GM18508 (cell line): ENCODE results near the gene OGFR.

ENCODE experiments used
- ATAC-seq: cut with Tn5 transposase; IDR thresholded peaks from one replicate; pipeline ENCODE4 v1.9.1; 2021; ENCODE audit warnings: moderate number of reproducible peaks; ENCODE audit not compliant: insufficient read depth, unreplicated experiment

The OGFR gene

DNA sequence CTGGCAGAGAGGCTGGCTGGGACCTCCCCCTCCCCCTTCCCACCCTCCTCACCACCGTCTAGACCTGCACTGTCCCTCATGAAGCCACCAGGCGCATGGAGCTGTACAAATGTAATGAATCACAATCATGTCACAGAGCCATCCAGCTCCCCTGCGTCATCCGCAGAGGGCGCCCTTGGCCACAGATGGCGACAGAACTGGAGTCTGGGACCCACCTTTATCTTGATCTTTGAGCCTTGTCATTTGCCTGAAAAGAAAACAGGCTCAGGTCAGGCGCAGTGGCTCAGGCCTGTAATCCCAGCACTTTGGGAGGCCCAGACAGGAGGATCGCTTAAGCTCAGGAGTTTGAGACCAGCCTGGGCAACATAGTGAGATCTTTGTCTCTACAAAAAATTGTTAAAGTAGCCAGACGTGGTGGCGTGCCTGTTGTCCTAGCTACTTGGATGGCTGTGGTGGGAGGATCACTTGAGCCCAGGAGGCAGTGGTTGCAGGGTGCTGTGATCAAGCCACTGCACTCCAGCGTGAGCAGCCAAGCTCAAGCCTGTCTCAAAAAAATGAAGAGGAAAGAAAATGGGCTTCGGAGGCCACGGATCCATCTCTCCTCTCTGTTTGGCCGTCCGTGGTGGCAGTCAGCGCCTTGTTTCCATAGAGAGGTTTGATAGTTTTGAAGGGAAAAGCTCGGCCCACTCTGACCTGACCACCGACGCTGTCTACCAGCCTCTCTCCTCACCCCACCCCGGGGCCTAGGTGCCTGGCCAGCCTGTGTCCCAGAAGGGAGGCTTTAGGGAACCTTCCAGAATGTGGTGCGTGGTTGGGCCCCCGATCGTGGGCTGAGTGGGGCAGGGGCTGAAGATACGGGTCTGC, 18.4 kb downstream of the OGFR start:
- ATAC-seq = no peak

DNA sequence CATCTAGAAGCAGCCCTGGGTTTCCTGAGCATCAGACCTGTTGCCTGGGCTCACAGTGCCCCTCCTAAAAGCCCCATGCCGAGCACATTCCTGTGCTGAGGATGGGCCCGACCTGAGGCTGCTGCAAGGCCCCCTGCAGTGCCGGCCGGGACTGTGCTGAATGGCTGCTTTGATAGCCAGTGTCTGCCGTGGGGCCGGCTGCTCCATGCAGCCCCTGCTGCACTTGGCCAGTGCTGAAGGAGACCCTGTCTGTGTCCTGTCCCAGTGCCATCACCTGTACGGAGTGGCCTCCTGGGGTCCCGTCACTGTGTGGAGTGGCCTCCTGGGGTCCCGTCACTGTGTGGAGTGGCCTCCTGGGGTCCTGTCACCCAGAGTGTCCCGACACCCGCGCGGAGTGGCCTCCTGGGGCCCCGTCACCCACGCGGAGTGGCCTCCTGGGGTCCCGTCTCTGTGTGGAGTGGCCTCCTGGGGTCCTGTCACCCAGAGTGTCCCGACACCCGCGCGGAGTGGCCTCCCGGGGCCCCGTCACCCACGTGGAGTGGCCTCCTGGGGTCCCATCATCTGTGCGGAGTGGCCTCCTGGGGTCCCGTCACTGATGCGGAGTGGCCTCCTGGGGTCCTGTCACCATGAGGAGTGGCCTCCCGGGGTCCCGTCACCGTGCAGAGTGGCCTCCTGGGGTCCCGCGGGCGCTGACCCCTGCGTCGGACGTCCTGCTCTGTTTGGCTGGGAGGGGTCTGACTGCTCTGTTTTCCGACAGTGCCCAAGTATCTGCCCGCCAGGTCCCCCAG, 19.2 kb downstream of the OGFR start:
- ATAC-seq = no peak

DNA sequence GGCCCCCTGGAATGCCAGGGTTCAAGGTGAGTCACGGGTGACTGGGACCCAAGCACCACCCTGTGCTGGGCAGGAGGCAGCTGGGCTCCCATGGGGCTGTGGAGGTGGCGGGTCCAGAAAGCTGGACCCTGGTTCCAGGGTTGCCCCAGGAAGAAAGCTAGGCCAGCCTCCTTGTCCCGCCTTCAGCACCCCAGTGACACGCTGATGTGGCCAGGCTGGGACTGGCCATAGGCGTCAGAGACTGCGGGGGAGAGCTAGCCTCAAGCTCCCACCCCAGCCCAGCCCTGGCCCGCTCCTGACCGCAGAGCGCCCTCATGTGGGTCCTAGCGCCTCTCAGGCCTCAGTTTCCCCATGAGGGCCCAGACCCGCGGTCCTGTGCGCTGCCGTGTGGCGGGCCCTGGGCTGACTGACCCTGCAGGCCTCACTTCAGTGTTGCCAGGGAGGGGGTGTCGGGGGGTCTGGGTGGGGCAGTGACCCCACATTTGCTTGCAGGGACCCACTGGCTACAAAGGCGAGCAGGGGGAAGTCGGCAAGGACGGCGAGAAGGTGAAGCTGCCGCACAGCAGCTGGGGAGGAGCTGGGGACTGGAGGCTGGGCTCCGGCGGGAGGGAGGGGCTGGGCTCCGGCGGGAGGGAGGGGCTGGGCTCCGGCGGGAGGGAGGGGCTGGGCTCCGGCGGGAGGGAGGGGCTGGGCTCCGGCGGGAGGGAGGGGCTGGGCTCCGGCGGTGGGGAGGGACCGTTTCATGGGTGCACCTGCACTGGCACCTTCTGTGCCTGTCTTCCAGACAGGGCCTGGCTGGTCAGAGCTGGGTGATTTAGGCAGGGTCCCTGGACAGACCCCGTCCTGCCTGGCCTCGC, 20.1 kb downstream of the OGFR start:
- ATAC-seq = no peak

DNA sequence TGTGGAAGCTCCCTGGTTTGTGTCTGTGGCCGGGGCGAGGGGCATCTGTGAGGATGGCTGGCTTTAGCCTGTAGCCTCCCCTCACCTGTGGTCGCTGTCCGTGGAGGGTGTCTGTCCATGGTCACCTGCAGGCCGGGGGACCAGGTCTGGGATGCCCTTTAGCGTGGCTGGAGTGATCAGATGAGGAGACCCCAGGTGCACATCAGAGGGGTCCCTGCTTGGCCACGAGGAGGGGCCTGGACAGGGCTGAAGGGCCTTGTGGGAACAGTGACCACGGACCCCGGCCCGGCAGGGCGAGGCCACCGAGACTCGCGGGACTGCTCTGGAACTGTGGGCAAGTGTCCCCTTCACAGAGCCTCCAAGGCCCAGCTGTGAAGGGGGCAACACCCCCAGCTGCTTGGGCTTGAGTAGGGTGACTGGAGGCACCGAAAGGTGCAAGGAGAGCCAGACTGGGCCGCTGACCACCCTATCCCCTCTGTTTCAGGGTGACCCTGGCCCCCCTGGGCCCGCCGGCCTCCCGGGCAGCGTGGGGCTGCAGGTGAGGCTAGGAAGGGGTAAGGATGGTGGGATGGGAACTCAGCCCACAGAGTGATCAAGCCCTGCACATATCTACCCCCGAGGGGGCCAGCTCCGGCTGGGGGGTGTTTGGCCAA, 20.8 kb downstream of the OGFR start:
- no peak for ATAC-seq

DNA sequence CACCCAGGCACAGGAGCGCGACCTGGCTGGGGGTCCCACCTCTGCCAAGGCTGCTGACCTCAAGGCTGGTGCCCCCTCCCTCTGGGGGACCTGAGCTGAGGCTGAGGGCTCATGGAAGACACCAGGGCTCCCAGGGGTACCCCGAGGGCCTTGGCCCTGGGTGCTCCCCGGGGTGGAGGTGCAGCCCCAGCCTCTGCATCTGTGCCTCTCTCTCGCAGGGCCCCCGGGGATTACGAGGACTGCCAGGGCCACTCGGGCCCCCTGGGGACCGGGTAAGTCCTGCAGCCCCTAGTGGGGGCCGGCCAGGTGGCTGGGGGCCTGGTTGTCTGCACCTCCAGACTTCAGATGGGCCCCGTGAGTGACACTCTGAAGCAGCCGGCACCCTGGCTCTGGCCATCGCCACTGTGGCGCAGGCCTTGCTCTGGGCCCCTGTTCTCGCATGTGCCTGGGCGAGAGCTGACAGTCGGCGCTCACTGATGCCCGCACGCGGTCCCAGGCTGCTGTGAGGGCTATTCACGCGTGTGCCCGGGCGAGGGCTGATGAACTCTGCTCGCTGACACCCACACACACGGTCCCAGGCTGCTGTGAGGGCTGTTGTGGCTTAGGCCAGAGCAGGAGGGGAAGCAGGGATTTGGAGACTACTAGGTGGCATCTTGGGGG, 21.5 kb downstream of the OGFR start:
- ATAC-seq = no peak

DNA sequence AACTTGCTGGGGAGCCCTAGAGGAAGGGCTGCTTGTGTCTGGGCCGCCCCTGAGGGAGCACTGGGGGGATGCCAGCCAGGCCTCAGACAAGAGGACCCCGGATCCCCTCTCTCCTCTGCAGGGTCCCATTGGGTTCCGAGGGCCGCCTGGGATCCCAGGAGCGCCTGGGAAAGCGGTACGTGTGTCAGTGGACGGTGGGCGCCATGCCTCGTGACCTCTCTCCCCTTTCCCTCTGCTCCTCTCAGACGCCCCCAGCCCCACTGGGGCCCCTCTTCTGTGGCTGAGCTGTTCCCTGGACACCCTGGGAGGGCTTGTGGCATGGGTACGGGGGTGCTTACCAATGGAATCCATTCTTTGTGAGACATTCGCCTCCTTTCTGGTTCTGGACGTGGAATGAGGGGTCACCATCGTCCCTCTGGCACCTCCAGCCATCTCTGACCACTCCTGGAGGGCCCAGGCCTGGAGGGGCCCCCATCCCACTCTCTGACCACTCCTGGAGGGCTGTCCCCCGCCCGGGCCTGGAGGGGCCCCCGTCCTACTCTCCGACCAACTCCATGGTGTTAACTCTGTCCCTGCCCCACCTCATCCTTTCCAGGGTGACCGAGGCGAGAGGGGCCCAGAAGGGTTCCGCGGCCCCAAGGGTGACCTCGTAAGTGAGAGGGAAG, 22.1 kb downstream of the OGFR start:
- ATAC-seq = no peak

DNA sequence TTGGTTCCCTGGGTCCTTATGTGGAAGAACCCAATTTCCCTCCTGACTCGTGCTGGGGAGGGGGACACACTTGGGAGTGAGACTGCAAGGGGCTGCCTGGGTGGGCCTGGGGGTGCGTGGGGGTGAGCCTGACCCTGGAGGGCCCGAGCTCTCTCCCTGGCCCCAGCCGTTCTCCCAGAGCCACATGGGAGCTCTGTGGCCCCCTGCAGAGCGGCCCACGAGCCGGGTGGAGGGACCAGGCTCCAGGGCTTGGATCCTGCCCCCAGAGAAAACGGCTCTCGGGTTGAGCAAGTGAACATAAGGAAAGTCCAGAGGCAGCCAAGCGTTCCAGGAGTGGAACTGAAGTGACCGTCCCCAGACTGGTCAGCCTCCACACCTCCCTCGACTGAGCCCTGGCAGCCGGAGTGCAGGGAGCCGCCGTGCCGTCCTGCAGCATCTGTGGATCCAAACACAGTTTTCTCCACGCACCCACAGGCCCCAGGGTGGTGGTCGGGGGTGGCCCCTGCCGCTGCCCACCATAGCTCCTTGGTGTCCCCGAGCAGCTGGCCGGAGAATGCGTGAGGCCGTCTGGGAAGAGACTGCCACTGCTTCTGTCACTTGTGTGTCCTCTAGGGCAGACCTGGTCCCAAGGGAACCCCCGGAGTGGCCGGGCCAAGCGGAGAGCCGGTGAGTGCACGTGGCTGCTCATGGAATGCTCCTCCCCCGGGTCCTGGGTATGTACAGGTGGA, 22.8 kb downstream of the OGFR start:
- no peak for ATAC-seq

DNA sequence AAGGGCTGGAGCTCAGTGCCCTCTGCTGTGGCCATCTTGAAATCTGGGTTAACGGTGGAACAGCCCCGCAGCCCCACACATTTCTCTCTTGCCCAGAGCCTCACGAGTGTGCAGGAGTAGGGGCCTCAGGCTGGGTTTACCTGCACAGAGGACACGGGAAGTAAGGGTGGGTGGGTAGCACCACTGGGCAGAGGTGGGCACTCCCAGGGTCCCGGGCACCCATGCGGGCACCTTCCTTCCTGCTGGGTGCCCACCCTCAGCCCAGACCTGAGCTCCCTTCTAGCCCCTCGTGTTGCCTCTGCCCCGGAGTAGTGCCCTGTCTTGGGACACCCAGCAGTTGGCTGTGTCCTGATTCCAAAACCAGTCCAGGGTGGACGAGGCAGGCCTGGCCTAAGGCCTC, 23.4 kb downstream of the OGFR start:
- no peak for ATAC-seq

DNA sequence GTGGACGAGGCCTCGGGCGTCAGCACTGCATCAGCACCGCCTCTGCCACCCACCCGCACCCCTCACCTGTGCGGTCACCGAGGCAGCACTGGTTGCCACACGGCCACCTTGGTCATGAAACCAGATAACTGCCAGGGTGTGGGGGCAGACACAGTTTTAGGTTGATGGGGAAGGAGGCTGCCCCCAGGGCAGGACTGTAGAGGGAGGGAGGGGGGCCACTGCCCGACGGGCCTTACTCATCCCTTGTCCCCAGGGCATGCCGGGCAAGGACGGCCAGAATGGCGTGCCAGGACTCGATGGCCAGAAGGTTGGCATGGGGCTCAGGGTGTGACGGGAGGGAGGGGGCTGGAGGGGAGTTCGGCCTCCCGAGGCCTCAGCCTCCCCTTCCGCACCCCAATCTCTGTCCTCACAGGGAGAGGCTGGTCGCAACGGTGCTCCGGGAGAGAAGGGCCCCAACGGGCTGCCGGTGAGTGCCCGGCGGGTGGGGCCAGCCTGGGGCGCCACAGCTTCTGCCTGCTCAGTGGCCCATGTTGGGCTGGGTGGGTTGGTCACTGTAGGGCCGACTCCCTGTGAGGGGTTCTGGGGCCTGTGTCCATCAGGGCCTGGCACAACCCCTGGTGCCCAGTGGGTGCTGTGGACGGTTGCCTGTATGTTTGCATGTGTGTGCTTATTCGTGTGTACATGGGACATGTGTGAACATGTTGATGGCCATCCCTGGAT, 24.0 kb downstream of the OGFR start:
- no peak for ATAC-seq

DNA sequence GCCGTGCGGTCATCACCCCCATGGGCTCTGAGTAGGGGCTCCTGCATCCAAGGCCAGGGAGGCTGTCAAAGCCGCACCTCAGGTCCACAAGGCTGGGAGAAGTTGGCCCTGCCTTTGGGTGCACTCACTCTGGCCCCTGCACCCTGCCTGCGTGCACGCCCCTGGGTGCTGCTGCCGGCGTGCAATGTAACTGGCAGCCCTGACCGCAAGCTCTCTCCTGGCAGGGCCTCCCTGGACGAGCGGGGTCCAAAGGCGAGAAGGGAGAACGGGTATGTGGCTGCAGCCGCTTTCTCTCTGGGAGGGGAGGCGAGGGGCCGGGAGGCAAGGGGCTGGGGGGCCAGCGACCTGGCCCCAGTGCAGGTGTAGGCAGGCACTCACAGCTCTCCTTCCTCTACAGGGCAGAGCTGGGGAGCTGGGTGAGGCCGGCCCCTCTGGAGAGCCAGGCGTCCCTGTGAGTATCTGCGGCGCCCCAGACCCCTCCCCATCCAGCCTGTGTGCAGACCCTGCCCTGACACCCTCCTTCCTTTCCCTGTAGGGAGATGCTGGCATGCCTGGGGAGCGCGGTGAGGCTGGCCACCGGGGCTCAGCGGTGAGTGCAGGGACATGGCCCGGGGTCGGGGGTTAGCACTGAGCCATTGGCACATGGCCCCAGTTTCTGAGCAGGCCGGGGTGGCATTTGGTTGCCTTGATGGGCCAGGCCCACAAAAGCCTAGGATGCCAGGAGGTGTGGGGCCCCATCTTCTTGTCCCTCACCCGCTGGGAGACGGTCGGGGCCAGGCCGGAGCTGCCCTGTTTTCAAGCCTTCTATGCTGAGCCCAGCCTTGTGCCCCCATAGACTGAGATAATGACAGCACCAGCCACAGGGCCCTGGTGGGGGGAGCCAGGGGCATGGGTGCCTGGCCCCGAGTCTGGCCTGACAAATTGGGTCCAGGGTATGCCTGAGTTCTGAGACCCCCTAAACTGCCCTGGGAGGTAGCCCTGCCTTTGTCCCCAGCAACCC, 24.9 kb downstream of the OGFR start:
- ATAC-seq = no peak

DNA sequence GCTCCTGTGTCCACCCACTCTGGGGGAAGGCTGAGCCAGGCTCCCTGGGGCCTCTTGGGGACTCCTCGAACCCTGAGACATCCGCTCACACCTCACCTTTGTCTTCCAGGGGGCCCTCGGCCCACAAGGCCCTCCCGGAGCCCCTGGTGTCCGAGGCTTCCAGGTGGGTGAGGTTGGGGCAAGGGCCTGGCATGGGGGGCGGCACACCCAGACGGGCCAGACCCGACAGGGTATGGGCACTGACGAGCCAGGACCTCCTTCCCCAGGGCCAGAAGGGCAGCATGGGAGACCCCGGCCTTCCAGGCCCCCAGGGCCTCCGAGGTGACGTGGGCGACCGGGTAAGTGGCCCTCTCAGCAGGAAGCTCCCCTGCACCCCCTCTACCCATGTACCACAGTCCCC, 25.6 kb downstream of the OGFR start:
- no peak for ATAC-seq

DNA sequence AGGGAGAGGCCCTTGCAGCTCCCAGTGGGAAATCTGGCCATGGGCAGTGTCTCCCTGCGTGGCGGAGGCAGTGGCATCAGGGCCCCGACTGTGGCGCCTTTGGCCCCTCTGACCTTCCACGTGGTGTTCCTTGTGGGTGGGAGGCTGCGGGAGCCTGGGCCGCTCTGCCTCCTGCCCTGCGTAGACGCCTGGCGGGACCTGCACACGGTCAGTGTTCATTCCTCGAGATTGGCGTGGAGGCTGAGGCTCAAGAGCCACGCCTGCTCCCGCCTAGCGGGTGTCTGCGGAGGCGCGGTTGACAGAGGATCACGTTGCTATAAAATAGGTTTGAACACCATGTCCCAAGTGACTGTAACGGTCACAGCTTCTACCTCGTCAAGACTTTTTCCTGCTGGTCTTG, 26.2 kb downstream of the OGFR start:
- no peak for ATAC-seq

DNA sequence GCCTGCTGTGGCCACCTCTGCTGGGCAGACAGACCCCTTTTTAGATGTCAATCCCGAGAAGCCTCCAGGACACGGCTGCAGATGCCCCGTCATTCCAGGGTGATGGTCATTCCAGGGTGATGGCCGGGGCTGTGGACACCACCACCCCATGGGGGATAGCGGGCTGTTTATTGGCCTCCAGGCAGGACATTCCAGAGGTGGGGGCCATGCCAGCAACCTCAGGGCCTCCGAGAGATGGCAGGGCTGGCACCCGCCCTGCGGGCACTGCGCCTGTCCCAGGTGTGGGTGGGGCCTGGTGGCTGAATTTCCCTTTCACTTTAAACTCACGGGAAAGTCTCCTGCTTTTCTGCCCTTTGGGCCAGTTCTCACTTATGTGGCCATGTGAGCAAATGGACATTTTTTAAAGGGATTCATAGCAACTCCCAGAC, 26.7 kb downstream of the OGFR start:
- no peak for ATAC-seq

DNA sequence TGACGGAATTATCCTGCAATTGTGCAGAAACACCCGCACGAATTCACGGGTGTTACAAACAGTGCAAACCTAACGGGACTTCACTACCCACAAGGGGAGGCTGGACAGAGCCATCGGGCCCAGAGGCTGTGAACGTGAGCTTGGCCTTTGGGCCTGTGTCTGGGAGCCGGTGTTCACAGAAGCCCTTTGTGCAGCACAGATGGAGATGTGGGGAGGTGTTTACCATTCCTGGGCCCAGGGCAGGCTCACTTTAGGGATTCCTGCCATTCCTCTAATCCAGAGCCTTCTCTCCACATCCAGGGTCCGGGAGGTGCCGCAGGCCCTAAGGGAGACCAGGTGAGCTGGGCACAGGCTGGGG, 27.2 kb downstream of the OGFR start:
- no peak for ATAC-seq

DNA sequence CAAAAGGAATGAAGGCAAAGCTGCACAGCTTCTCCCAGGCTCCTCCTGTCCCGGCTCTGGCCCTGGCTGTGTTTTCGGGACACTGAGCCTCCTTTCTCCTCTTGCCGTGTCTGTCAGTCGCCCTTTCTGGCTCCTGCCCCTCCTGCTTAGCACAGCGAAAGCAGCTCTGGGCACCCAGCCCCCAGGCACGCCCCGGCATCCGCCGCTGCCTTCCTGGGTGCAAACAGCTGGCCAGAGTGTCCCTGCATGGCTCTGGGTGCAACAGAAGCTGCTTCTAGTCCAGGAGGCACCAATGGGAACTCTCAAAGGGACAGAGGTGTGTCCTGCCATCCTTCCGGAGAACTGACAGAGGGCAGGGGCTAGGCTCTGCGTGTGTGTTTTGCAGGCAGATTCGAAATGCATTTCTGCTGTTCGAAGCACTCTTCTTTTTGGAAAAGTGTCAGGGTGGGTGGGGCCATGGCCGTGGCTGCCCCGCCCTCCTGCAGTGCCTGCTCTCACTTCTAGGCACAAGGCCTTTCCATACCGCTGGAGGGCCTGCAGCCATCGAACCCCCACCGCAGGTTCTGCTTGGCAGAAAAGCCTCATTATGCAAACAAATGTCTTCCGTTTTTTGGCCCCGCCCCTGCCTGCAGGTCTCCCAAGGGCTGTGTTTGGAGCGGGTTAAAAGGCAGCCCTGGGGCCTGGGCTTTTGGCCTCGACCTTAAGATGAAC, 27.7 kb downstream of the OGFR start:
- no peak for ATAC-seq

DNA sequence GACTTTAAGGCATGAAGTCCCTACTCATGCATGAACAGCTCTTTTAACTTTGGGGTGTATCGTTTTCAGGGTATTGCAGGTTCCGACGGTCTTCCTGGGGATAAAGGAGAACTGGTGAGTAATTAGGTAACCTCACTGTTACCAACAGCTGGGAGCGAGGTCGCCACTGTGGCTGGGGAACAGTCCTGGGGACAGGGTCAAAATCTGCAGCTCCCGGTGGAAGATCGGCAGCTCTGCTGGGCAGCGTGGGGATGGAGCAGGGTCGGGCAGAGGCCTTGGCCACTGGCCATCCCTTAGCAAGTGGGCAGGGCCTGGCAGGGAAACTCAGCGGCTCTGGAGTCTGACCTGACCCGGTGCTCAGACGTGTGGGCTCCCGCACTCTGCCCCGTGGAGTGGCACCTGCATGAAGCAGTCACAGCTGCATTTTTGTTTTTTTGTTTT, 28.3 kb downstream of the OGFR start:
- no peak for ATAC-seq
